Effector memory CD4-positive, alpha-beta T cell (primary cell): Measurements from ENCODE around the gene UCP2.
"Not testable (repeated sequence)": the region's sequence is repeated elsewhere in the genome, so short reads cannot be mapped to it uniquely, and the experiment has no call there.

Experiments
- DNase-seq, 3 donors: peaks; one replicate each; pipeline ENCODE4 v3.0.0-alpha.2; 2020
- H3K27ac ChIP-seq: 2 replicates; pipeline ENCODE4 v1.7.0; 2013; ENCODE audit warnings: mild to moderate bottlenecking, low read length, moderate library complexity; ENCODE audit not compliant: insufficient read depth, poor library complexity, severe bottlenecking
- H3K27me3 ChIP-seq: replicated peaks from 2 replicates; pipeline ENCODE4 v1.7.0; 2013; ENCODE audit warnings: mild to moderate bottlenecking, low read length; ENCODE audit not compliant: insufficient read depth, control insufficient read depth, poor library complexity, severe bottlenecking
- H3K36me3 ChIP-seq: 2 replicates; pipeline ENCODE4 v1.7.0; 2013; ENCODE audit warnings: mild to moderate bottlenecking, low read length, moderate library complexity; ENCODE audit not compliant: control insufficient read depth, insufficient read depth
- H3K4me1 ChIP-seq: 2 replicates; pipeline ENCODE4 v1.7.0; 2013; ENCODE audit warnings: low read length, mild to moderate bottlenecking; ENCODE audit not compliant: control insufficient read depth, insufficient read depth, poor library complexity, severe bottlenecking
- H3K4me3 ChIP-seq: 2 replicates; pipeline ENCODE4 v1.7.0; 2013; ENCODE audit warnings: low read length, low read depth, mild to moderate bottlenecking; ENCODE audit not compliant: insufficient read depth, poor library complexity, severe bottlenecking
- H3K9me3 ChIP-seq: 2 replicates; pipeline ENCODE4 v1.7.0; 2013; ENCODE audit warnings: mild to moderate bottlenecking, low read length, moderate library complexity; ENCODE audit not compliant: control insufficient read depth

The UCP2 gene

DNA sequence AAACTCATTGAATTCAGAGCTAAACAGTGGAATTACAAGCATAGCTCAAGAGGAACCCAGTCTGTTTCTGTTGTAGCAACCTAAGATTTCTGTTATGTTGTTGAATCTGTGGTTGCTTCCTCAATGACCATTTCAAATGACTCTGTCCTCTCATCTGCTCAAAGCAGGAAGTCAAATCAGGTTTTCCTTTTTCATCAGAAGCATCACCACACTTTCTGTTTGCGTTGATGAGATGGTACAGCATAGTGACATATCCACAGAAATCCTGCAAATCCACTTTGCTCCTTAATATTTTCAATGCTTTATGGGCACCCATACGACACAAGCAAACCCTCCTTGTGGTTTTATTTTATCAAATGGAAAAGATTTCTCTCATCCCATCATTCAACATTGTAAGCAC lies 12.6 kb upstream of the UCP2 start:
- Histone ChIP-seq H3K9me3 (no peaks in the 10 kb centered on the region), H3K4me1 (peaks cover 44% of the 10 kb centered on the region), H3K4me3 (no peak overlapping the region), H3K27ac (peak overlapping the region; percentile 83), H3K36me3 (no peaks in the 10 kb centered on the region), H3K27me3 (no peaks in the 10 kb centered on the region)
- DNase-seq = no peak

DNA sequence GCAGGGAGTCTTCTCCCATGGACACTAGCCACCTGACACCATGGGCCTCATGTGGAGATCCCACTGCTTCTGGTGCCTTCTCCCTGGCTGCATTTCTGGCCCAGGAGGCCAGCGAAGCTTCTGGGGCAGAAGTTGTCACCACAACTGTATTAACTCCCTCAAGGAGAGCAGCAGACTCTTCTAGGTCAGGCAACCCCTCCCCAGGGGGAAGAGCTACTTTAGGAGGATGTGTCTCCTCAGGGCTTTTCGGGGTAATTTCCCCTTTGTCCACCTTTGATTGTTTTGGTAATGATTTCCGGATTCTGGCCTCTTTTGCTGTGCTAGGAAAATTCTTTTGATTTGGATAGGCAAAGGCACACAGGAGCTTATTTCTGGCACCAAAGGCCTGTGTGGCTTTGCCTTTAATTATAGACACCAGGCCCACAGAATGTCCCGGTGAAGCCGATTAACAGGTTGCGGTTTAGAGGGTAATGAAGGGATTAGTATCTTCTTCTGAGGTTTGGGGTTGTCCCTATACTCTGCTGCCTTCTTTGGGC lies 8.9 kb upstream of the UCP2 start:
- H3K27me3 ChIP-seq = no peaks in the 10 kb centered on the region
- DNase-seq = no peak
- no peak overlapping the region for H3K4me3 ChIP-seq
- H3K36me3 ChIP-seq = no peaks in the 10 kb centered on the region
- peaks cover 33% of the 10 kb centered on the region for H3K4me1 ChIP-seq
- no peaks in the 10 kb centered on the region for H3K9me3 ChIP-seq
- peak overlapping the region; percentile 11 for H3K27ac ChIP-seq

DNA sequence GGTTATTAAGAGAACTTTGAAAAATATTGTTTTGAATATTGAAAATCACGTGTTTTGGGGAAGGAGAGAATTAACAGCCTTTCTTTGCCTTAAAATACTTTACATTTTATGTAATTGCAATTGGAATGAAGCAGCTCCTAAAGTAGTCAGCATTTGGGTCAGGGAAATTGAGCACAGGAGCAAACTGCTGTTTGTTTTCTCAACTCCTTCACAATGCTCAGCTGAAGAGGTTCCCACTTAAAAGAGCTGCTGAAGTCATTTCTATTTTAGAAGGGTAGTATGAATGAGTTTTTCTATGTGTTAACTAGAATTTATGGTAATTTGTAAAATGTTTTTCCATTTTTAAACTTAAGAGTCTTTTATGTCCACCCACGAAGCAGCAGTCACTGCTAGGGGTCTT lies 8.1 kb upstream of the UCP2 start:
- Histone ChIP-seq H3K9me3 (no peaks in the 10 kb centered on the region), H3K27ac (no peak overlapping the region), H3K4me1 (peaks cover 26% of the 10 kb centered on the region), H3K27me3 (no peaks in the 10 kb centered on the region), H3K36me3 (no peaks in the 10 kb centered on the region), H3K4me3 (no peak overlapping the region)
- no peak for DNase-seq

DNA sequence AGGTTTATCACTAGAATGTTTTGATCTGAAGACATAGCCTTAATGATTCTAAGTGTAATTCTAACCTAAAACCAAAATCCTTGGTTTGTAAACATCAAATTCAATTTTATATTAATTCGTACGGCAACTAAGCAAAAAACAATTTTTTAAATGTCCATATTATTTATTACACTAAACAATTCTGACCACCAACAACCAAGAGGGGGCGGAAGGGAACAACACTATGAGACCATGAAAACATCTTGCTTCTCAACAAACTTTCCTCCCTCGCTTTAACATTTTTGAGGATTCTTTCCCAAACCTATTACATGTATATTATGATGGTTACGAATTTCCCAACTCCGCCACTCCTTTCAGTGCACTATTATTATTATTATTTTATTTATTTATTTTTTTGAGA lies 6.5 kb upstream of the UCP2 start:
- no peak for DNase-seq
- H3K4me3 ChIP-seq = no peak overlapping the region
- no peaks in the 10 kb centered on the region for H3K36me3 ChIP-seq

DNA sequence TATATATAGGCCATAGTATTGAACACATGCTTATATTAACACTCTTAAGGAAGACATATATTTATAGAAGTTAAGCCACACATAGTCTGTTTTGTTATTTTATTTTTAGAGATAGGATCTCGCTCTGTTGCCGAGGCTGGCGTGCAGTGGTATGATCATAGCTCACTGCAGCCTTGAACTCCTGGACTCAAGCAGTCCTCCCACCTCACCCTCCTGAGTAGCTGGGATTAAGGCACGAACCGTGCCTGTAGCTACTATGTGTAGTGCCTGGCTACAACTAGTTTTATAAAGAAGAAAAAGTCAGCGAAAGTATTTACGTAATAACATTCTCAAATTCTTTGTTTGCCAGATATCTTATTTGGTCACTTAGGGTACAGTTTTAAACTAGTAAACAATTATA lies 5.6 kb upstream of the UCP2 start:
- Histone ChIP-seq H3K27me3 (no peaks in the 10 kb centered on the region), H3K4me1 (peaks cover 18% of the 10 kb centered on the region), H3K9me3 (no peaks in the 10 kb centered on the region), H3K27ac (no peak overlapping the region), H3K4me3 (no peak overlapping the region), H3K36me3 (no peaks in the 10 kb centered on the region)
- DNase-seq = no peak

More for the DNA sequence above, 6.5 kb upstream of the UCP2 start:
- no peaks in the 10 kb centered on the region for H3K27me3 ChIP-seq
- H3K4me1 ChIP-seq = peaks cover 17% of the 10 kb centered on the region
- H3K27ac ChIP-seq = no peak overlapping the region
- H3K9me3 ChIP-seq = no peaks in the 10 kb centered on the region

DNA sequence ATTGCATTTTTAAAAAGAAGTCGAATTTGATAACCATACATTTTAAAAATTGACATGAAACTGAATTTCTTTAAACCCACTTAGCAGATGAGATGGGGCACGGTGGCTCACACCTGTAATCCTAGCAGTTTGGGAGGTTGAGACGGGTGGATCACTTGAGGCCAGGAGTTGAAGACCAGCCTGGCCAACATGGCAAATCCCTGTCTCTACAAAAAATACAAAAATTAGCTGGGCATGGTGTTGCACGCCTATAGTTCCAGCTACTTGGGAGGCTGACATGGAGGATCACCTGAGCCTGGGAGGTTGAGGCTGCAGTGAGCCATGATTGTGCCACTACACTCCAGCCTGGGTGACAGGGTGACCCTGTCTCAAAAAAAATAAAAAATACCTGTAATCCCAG lies 3.0 kb upstream of the UCP2 start:
- H3K27ac ChIP-seq, H3K9me3 ChIP-seq, H3K36me3 ChIP-seq, DNase-seq, H3K27me3 ChIP-seq, H3K4me3 ChIP-seq: not testable (repeated sequence)
- peaks cover 15% of the 10 kb centered on the region for H3K4me1 ChIP-seq

DNA sequence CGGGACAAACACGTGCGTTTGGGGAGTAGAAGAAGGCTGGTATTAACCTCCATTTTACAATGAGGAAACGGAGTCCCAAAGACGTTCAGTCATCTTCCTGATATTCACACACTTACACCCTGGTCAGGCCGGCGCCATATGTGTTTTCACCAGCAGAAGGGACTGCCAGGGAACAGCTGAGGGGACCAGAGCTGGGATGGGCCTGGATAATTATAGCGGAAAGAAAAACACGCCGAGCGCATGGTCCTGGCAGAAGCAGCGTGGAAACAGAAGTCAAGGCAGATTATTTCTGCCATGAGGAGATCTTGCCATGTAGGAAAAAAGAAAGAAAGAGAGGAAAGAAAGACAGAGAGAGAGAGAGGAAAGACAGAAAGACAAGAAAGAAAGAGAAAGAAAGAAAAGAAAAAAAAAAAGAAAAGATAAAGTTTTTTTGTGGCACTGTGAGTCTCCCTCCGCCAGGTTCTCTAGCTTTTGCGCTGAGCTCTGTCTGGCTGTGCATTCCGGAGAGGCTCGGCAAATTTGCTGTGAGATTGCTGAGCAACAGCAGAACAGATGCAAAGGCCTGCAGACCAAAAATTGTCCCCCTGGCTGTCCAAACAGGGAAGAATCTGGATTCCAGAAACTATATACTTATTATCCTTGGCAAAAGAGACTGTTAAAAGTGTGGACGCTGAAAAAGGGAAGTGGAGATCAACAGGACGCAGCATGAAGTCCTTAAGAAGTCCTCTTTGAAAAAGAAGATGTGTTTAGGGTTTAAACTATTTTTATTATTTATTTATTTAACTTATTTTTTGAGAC lies 1.3 kb upstream of the UCP2 start:
- H3K9me3 ChIP-seq = no peaks in the 10 kb centered on the region
- H3K4me3 ChIP-seq = peak overlapping the region; percentile 71
- H3K36me3 ChIP-seq = peaks cover 13% of the 10 kb centered on the region
- peaks cover 31% of the 10 kb centered on the region for H3K4me1 ChIP-seq
- no peak for DNase-seq
- no peaks in the 10 kb centered on the region for H3K27me3 ChIP-seq
- peak overlapping the region; percentile 92 for H3K27ac ChIP-seq

DNA sequence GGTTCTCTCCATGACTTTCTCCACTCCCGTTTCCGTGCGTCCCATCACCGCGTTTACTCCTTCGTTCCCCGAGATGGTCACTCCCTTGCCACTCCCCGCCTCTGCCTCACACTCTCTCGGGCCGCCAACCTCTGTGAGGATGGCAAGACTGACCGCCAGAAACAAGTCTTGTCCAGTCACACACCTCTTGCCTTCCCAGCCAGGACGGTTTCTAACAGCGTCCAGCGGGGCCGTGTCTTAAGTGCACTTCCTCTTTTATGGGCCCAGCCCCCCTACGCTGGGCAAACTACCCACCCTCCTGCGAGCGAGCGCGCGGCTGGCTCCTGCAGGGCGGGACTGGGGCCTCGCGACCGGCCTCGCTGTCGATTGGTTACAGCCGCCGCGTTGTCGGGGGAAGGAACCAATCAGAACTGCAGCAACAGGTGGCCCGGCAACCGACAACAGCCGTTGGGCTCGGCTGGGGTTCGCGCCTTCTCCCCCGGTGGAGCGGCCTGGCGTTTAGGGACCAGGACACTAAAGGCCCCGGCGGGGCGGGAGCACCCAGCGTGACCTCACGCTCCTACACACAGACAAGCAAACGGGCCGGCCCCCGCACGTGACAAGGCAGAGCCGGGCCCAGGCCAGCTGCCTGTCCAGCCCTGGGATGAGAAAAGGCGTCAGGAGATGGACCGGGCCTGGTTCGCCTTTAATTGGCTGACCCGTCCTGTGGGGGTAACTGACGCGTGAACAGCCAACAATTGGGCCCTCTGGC lies 522 bp upstream of the UCP2 start:
- no peaks in the 10 kb centered on the region for H3K27me3 ChIP-seq
- peak; percentile 83 to 91 (median 87) for DNase-seq
- peaks cover 20% of the 10 kb centered on the region for H3K36me3 ChIP-seq
- peaks cover 39% of the 10 kb centered on the region for H3K4me1 ChIP-seq
- H3K9me3 ChIP-seq = no peaks in the 10 kb centered on the region
- H3K4me3 ChIP-seq = peak overlapping the region; percentile 71
- peak overlapping the region; percentile 92 for H3K27ac ChIP-seq

DNA sequence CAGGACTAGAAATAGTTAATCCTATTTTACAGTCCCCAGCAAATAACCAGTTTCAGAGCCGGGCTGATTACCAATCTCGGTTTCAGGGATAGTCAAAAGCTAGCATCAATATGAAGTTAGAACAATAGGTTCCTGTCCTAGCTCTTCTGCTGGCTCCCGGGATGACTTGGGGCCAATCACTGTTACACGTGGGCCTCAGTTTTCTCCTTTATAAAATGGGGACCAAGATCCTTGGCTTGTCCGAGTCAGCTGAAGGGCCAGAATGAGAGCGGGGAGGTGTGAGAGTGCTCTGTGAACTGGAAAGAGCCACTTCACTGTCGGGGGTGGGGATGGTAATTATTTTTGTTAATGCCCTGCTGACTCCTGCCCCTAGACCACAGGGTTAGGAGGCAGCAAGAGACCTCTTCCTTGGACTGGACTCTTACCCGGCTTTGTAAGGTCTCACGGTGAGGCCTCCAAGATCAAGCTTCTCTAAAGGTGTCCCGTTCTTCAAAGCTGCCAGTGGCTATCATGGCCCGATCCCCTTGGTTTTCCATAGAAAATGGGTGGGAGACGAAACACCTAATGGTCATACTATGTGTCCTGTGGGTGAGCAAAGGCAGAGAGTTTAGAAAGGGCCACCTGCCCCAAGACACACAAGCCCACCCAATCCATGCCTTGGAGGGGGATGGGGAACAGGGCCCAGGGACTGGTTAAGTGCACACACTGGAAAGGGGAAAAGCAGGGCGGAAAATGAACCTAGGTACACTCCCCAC lies 1.4 kb downstream of the UCP2 start:
- no peak for DNase-seq

More for the DNA sequence above, 1.4 kb downstream of the UCP2 start:
- peaks cover 40% of the 10 kb centered on the region for H3K36me3 ChIP-seq
- peak overlapping the region; percentile 71 for H3K4me3 ChIP-seq
- no peaks in the 10 kb centered on the region for H3K27me3 ChIP-seq
- H3K9me3 ChIP-seq = no peaks in the 10 kb centered on the region
- H3K4me1 ChIP-seq = peaks cover 58% of the 10 kb centered on the region
- peak overlapping the region; percentile 92 for H3K27ac ChIP-seq
